ENCODE results near the gene WIF1. TPM values are rescaled to one million over a fixed set of nuclear protein-coding genes. Genes with fewer than 3 reads are reported as not detected.

WIF1 gene
- total RNA-seq, 2 experiments from 2014 or later: not detected

DNA sequence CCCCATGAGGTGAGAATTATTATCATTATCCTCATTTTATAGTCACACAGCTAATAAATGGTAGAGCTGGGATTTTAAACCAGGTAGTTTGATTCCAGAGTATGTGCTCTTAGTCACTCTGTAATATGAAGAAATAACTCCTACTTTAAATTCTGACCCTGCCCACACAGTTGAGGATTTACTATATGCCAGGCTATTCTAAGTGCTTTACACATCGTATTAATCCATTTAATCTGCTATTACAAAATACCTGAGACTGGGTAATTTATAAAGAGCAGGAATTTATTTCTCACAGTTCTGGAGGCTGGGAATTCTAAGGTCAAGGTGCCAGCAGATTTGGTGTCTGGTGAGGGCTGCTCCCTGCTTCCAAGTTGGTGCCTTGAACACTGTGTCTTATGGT lies 19.6 kb upstream of the WIF1 start:
- no TSS peak for BruUV-seq (replicated peaks)
- no peaks in the 10 kb centered on the region for H3K36me3 ChIP-seq (ENCODE audit: insufficient read depth, low read length)
- ChIA-PET CTCF (ENCODE audit: unreplicated experiment) (no interaction called here), POLR2A (interaction anchor here (1.0 kb wide), 1 partner anchor 10 kb away, joined by 3 read pairs; no protein-coding TSS in a partner anchor)
- H3K9me2 ChIP-seq (ENCODE audit: insufficient read depth, low read length): no peaks in the 10 kb centered on the region
- H3K9me3 ChIP-seq (ENCODE audit: low read length): no peaks in the 10 kb centered on the region
- H4K20me1 ChIP-seq (ENCODE audit: insufficient read depth, low read length): no peaks in the 10 kb centered on the region
- TF ChIP-seq, protein P1, sequence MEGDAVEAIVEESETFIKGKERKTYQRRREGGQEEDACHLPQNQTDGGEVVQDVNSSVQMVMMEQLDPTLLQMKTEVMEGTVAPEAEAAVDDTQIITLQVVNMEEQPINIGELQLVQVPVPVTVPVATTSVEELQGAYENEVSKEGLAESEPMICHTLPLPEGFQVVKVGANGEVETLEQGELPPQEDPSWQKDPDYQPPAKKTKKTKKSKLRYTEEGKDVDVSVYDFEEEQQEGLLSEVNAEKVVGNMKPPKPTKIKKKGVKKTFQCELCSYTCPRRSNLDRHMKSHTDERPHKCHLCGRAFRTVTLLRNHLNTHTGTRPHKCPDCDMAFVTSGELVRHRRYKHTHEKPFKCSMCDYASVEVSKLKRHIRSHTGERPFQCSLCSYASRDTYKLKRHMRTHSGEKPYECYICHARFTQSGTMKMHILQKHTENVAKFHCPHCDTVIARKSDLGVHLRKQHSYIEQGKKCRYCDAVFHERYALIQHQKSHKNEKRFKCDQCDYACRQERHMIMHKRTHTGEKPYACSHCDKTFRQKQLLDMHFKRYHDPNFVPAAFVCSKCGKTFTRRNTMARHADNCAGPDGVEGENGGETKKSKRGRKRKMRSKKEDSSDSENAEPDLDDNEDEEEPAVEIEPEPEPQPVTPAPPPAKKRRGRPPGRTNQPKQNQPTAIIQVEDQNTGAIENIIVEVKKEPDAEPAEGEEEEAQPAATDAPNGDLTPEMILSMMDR (conservative IDR thresholded peaks at IDR 0.05; ENCODE audit: low read length): no peak
- no peak for TF ChIP-seq EZH2phosphoT487 (IDR thresholded peaks at IDR 0.05; ENCODE audit: borderline replicate concordance, low read depth, low read length)
- DNase-seq (ENCODE audit: low spot score): no peak
- H3K27ac ChIP-seq (ENCODE audit: low read depth, low read length, poor library complexity, severe bottlenecking): no peak overlapping the region
- intact Hi-C loops (cut with micrococcal nuclease; ENCODE audit: unreplicated experiment): no loop called here
- no peak overlapping the region for H3K4me3 ChIP-seq (ENCODE audit: low read depth, low read length, poor library complexity, severe bottlenecking)
- no peak overlapping the region for H3K4me2 ChIP-seq (ENCODE audit: low read length)
- H3K4me1 ChIP-seq (ENCODE audit: insufficient read depth, low read length, poor library complexity, severe bottlenecking): no peaks in the 10 kb centered on the region
- H3K79me2 ChIP-seq (ENCODE audit: insufficient read depth, low read depth, low read length): no peaks in the 10 kb centered on the region
- H2AFZ ChIP-seq (ENCODE audit: low read length): no peak overlapping the region

DNA sequence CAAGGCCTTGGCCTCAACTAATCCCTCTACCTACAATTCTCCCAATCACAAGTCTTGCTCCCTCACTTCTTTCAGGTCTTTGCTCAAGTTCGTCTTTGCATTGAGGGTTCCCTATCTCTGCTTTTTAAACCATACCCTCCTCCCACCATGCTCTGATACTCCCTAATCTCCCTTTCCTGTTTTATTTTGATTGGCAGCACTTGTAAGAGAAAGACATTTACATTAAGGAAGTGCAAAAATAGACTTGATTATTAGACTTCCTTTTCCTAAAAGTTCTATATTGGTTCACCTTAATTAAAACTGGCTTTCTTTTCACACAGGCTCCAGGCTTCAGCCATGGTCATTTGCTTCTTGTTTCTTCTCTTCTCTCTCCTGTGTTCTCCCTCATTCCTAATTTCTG lies 18.3 kb upstream of the WIF1 start:
- H3K27ac ChIP-seq (ENCODE audit: low read depth, low read length, poor library complexity, severe bottlenecking): no peak overlapping the region
- no TSS peak for BruUV-seq (replicated peaks)

GRCh38 chr12:65133879-65134278 lies 12.8 kb upstream of the WIF1 start:
- Histone ChIP-seq H3K4me1 (ENCODE audit: insufficient read depth, low read length, poor library complexity, severe bottlenecking) (no peaks in the 10 kb centered on the region), H3K9me3 (ENCODE audit: low read length) (no peaks in the 10 kb centered on the region), H4K20me1 (ENCODE audit: insufficient read depth, low read length) (no peaks in the 10 kb centered on the region), H3K4me2 (ENCODE audit: low read length) (no peak overlapping the region), H3K79me2 (ENCODE audit: insufficient read depth, low read depth, low read length) (no peaks in the 10 kb centered on the region), H3K9me2 (ENCODE audit: insufficient read depth, low read length) (no peaks in the 10 kb centered on the region), H2AFZ (ENCODE audit: low read length) (no peak overlapping the region), H3K36me3 (ENCODE audit: insufficient read depth, low read length) (no peaks in the 10 kb centered on the region), H3K27ac (ENCODE audit: low read depth, low read length, poor library complexity, severe bottlenecking) (no peak overlapping the region), H3K4me3 (ENCODE audit: low read depth, low read length, poor library complexity, severe bottlenecking) (no peak overlapping the region)
- ChIA-PET CTCF (ENCODE audit: unreplicated experiment) (interaction anchor here (0.6 kb wide), 1 partner anchor 36 kb away, joined by 4 read pairs; the partner anchor contains the start of gene LEMD3), POLR2A (interaction anchor here (0.7 kb wide), 1 partner anchor 110 kb away, joined by 3 read pairs; no protein-coding TSS in a partner anchor)
- TF ChIP-seq EZH2phosphoT487 (IDR thresholded peaks at IDR 0.05; ENCODE audit: borderline replicate concordance, low read depth, low read length): no peak
- TF ChIP-seq, protein P1 (conservative IDR thresholded peaks at IDR 0.05; ENCODE audit: low read length): no peak
- DNase-seq (ENCODE audit: low spot score): no peak
- intact Hi-C loops (cut with micrococcal nuclease; ENCODE audit: unreplicated experiment): no loop called here
- no TSS peak for BruUV-seq (replicated peaks)

More for the DNA sequence above, 18.3 kb upstream of the WIF1 start:
- Histone ChIP-seq H4K20me1 (ENCODE audit: insufficient read depth, low read length) (no peaks in the 10 kb centered on the region), H3K36me3 (ENCODE audit: insufficient read depth, low read length) (no peaks in the 10 kb centered on the region), H3K79me2 (ENCODE audit: insufficient read depth, low read depth, low read length) (no peaks in the 10 kb centered on the region), H3K4me3 (ENCODE audit: low read depth, low read length, poor library complexity, severe bottlenecking) (no peak overlapping the region), H2AFZ (ENCODE audit: low read length) (no peak overlapping the region), H3K4me1 (ENCODE audit: insufficient read depth, low read length, poor library complexity, severe bottlenecking) (no peaks in the 10 kb centered on the region), H3K9me3 (ENCODE audit: low read length) (no peaks in the 10 kb centered on the region), H3K9me2 (ENCODE audit: insufficient read depth, low read length) (no peaks in the 10 kb centered on the region), H3K4me2 (ENCODE audit: low read length) (no peak overlapping the region)
- TF ChIP-seq EZH2phosphoT487 (IDR thresholded peaks at IDR 0.05; ENCODE audit: borderline replicate concordance, low read depth, low read length): no peak
- TF ChIP-seq, protein P1 (conservative IDR thresholded peaks at IDR 0.05; ENCODE audit: low read length): no peak
- POLR2A ChIA-PET: interaction anchor here (0.7 kb wide), 1 partner anchor 231 kb away, joined by 3 read pairs; no protein-coding TSS in a partner anchor
- DNase-seq (ENCODE audit: low spot score): no peak
- CTCF ChIA-PET (ENCODE audit: unreplicated experiment): no interaction called here
- intact Hi-C loops (cut with micrococcal nuclease; ENCODE audit: unreplicated experiment): no loop called here
